ENCODE data around the gene RNF144A. TPM values are rescaled to one million over a fixed set of nuclear protein-coding genes. Genes with fewer than 3 reads are reported as not detected.

Gene RNF144A
- total and polyA plus RNA-seq, 2 donors (not counting 3 experiments of a cell fraction or from before 2014, with no cell fraction given) = 9.7 to 28.8 TPM

GRCh38 chr2:6932206-6932605 lies 15.0 kb downstream of the RNF144A start:
- CTCF ChIA-PET = no interaction called here
- intact Hi-C loops (cut with micrococcal nuclease) (no loop called here), dilution Hi-C loops (cut with MboI; ENCODE audit: extremely low pct_ligation_motif_present, low sequenced_read_pairs) (no loop called here)
- H3K4me1 ChIP-seq (ENCODE audit: control insufficient read depth, extremely low read depth, insufficient read depth, low read length) = no peaks in the 10 kb centered on the region
- H3K27me3 ChIP-seq (ENCODE audit: control insufficient read depth in 2 of 2, insufficient read depth in 2 of 2, low read length in 2 of 2) = no peaks in the 10 kb centered on the region
- H4K20me1 ChIP-seq (replicated peaks; ENCODE audit: control insufficient read depth, extremely low read depth, insufficient read depth, low read length) = no peaks in the 10 kb centered on the region
- no peak overlapping the region for H3K9ac ChIP-seq (replicated peaks; ENCODE audit: extremely low read depth, insufficient read depth, low read length)
- no peak for FAIRE-seq
- H2AFZ ChIP-seq (ENCODE audit: low read depth, low read length) = no peak overlapping the region
- no peaks in the 10 kb centered on the region for H3K36me3 ChIP-seq (ENCODE audit: control insufficient read depth in 2 of 2, extremely low read depth in 1 of 2, insufficient read depth in 2 of 2, low read length in 2 of 2)
- no peak for TF ChIP-seq POLR2AphosphoS5 (IDR thresholded peaks at IDR 0.05; ENCODE audit: insufficient read depth, low read depth, low read length)
- no peak for TF ChIP-seq FOS (IDR thresholded peaks at IDR 0.05; ENCODE audit: borderline replicate concordance, insufficient read depth, low read length)
- no peak for TF ChIP-seq POLR2A (IDR thresholded peaks at IDR 0.05; ENCODE audit: low read depth, low read length)
- TF ChIP-seq CTCF (IDR thresholded peaks at IDR 0.05; ENCODE audit: extremely low read depth in 1 of 2, insufficient read depth in 1 of 2, low read depth in 1 of 2, low read length in 2 of 2) = no peak
- TF ChIP-seq MYC (IDR thresholded peaks at IDR 0.05; ENCODE audit: low read depth, low read length) = no peak
- no peak for TF ChIP-seq EZH2 (IDR thresholded peaks at IDR 0.05; ENCODE audit: borderline replicate concordance, low read depth, low read length, severe bottlenecking)
- no peak for TF ChIP-seq GATA2 (IDR thresholded peaks at IDR 0.05; ENCODE audit: insufficient read depth, insufficient read length, low read depth, low read length)
- TF ChIP-seq JUN (IDR thresholded peaks at IDR 0.05; ENCODE audit: borderline replicate concordance, insufficient read depth, insufficient read length, low read depth) = no peak
- no peak for TF ChIP-seq MAX (IDR thresholded peaks at IDR 0.05; ENCODE audit: insufficient read depth, insufficient read length)
- no TSS peak for BruUV-seq (replicated peaks)
- POLR2A ChIA-PET = no interaction called here
- no peaks in the 10 kb centered on the region for H3K79me2 ChIP-seq (ENCODE audit: control insufficient read depth, insufficient read depth, low read length)
- H3K9me1 ChIP-seq (replicated peaks; ENCODE audit: control insufficient read depth, extremely low read depth, insufficient read depth, low read length) = no peaks in the 10 kb centered on the region
- DNase-seq (ENCODE audit: low read depth, low spot score) = no peak
- H3K9me3 ChIP-seq (replicated peaks; ENCODE audit: control insufficient read depth, insufficient read depth, low read length) = no peaks in the 10 kb centered on the region
- H3K27ac ChIP-seq (ENCODE audit: insufficient read depth, low read depth, low read length) = no peak overlapping the region
- no peak overlapping the region for H3K4me2 ChIP-seq (ENCODE audit: insufficient read depth, low read length)
- H3K4me3 ChIP-seq (replicated peaks in 1 of 3; ENCODE audit: insufficient read depth in 1 of 3, low read depth in 1 of 3, low read length in 3 of 3) = no peak overlapping the region

Measured in endothelial cell of umbilical vein (primary cell).